HL-60 (cell line): ENCODE results near the gene SDK1.

ENCODE experiments used
- CTCF ChIP-seq: IDR thresholded peaks from one replicate; pipeline ENCODE4 v1.5.1; 2011; ENCODE audit warnings: low read length, control low read depth, inconsistent platforms; ENCODE audit not compliant: insufficient read depth
- POLR2AphosphoS5 ChIP-seq: IDR thresholded peaks from 2 replicates; pipeline ENCODE4 v1.6.1; 2012; ENCODE audit warnings: low read depth
- SPI1 ChIP-seq: IDR thresholded peaks from 2 replicates; pipeline ENCODE4 v1.6.1; 2012; ENCODE audit warnings: low read depth, mild to moderate bottlenecking, borderline replicate concordance

- no peak for TF ChIP-seq CTCF
- no peak for TF ChIP-seq POLR2AphosphoS5
- no peak for TF ChIP-seq SPI1
Measured at GRCh38 chr7:3861941-3862340, 560.9 kb downstream of the SDK1 start.
